Measurements from ENCODE around the gene G2E3.

The G2E3 gene

DNA sequence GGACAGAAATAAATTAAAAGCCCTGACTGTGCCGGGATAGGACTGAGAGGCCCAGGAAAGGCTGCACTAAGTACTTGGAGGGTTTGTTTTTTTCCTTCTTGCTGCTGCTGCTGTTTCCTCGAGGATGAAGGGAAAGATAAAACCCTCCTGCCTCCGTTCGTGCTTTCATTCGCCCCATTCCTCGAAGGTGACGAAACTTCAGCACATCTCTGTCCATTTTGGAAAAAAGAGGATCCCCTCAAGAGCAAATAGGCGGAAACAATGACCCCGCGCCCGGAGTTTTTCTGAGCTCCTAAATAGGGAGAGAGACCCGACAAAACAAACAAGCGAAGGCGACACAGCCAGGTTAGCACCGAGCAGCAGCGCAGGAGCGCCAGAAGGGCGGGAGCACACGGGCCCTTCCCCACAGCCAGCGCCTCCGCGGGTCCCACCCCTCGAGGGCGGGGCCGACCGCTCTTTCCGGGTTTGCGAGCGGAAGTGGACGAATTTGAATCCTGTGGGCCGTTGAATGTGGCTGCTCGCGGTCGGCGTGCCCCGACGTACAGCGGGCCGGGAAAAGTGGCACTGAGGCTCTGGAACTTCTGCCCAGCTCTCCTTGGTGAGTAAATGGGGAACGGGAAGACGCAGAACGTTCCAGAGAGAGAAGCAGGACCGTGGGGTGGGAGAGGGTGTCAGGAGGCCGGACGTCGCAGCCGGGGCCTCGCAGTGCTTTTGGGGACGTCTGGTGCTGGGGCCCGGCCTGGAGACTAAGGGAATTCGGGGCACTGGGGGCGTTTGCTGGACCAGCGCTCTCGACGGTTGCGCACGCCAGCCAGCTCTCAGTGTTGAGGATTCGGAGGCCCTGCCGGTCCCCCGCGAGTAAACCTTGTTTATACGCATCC, at the start of gene G2E3:
Gene G2E3 (plus strand): TSS at position 484 of the 881 bp plus-strand sequence. CDS start 21,922 bp downstream, outside the sequence.
- peak; percentile 88 for DNase-seq (ENCODE audit: extremely low spot score)
- TF ChIP-seq L3MBTL2 (conservative IDR thresholded peaks at IDR 0.05): peak; percentile 94
- TF ChIP-seq FOXM1 (IDR thresholded peaks at IDR 0.05; ENCODE audit: borderline replicate concordance): peak; percentile 88
- peak; percentile 63; the same call in 1 of the 2 replicates for TF ChIP-seq ELF4 (IDR thresholded peaks at IDR 0.05)
- no peak for TF ChIP-seq NFRKB (IDR thresholded peaks at IDR 0.05)
- TF ChIP-seq FOXK2 (IDR thresholded peaks at IDR 0.05): no peak
- TF ChIP-seq SUZ12 (IDR thresholded peaks at IDR 0.05): no peak
- ChIA-PET POLR2A (interaction anchor here (1.0 to 1.5 kb wide), 3 partner anchors 8 to 315 kb away, joined by 3 read pairs; no protein-coding TSS in a partner anchor), CTCF (no interaction called here)

- CTCF ChIA-PET: no interaction called here
- DNase-seq (ENCODE audit: extremely low spot score): no peak
- no peak for TF ChIP-seq BHLHE40 (IDR thresholded peaks at IDR 0.05; ENCODE audit: borderline replicate concordance)
- TF ChIP-seq HDGF (IDR thresholded peaks at IDR 0.05; ENCODE audit: borderline replicate concordance): no peak
- TF ChIP-seq, protein P1, sequence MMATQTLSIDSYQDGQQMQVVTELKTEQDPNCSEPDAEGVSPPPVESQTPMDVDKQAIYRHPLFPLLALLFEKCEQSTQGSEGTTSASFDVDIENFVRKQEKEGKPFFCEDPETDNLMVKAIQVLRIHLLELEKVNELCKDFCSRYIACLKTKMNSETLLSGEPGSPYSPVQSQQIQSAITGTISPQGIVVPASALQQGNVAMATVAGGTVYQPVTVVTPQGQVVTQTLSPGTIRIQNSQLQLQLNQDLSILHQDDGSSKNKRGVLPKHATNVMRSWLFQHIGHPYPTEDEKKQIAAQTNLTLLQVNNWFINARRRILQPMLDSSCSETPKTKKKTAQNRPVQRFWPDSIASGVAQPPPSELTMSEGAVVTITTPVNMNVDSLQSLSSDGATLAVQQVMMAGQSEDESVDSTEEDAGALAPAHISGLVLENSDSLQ (IDR thresholded peaks at IDR 0.05): no peak
- no peak for TF ChIP-seq TARDBP (IDR thresholded peaks at IDR 0.05)
- TF ChIP-seq LEF1 (IDR thresholded peaks at IDR 0.05; ENCODE audit: borderline replicate concordance): no peak
- TF ChIP-seq L3MBTL2 (conservative IDR thresholded peaks at IDR 0.05): no peak
- TF ChIP-seq ZNF384 (IDR thresholded peaks at IDR 0.05): no peak
- POLR2A ChIA-PET: no interaction called here
These were observed 41.2 kb upstream of the G2E3 start for GRCh38 chr14:30517737-30518136.

DNA sequence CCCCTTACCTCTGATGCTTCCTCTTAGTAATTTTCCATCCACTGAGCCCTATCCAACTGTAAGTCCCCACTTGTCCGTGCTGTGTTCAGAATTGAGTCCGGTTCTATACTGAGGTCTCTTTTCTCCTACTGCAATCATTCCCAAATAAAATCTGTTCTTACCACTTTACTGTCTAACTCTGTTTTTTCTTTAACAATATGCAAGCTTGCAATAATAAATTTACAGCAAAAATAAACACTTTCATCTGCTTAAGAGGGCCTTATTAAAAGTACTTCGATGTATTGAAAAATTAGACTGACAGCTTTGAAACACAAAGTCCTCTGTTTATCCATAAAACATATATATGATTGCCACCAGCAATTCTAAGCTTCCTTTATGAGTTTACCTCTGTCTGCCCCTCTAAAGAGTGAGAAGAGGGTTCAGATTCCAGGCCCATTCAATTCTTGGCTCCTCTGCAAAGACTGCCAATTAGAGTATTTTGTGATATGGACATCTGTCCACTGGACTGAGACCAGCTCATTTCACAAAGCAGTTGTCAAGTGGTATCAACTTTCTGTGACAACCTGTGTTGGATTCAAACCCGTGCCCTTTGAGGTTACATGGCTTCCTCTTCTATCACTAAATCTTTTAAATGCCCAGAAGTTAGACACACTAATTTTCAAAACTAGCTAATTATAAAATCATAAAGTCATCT, 39.9 kb upstream of the G2E3 start:
- DNase-seq (ENCODE audit: extremely low spot score): no peak
- POLR2A ChIA-PET: interaction anchor here (0.6 kb wide), 1 partner anchor 1754 kb away, joined by 3 read pairs; no protein-coding TSS in a partner anchor
- CTCF ChIA-PET: interaction anchor here (0.6 to 1.3 kb wide), 2 partner anchors 248 to 545 kb away, joined by 3 read pairs; no protein-coding TSS in a partner anchor
- TF ChIP-seq SUZ12 (IDR thresholded peaks at IDR 0.05) (no peak), NFRKB (IDR thresholded peaks at IDR 0.05) (no peak), ELF4 (IDR thresholded peaks at IDR 0.05) (no peak), ZNF384 (IDR thresholded peaks at IDR 0.05) (no peak), FOXA1 (IDR thresholded peaks at IDR 0.05) (no peak)

DNA sequence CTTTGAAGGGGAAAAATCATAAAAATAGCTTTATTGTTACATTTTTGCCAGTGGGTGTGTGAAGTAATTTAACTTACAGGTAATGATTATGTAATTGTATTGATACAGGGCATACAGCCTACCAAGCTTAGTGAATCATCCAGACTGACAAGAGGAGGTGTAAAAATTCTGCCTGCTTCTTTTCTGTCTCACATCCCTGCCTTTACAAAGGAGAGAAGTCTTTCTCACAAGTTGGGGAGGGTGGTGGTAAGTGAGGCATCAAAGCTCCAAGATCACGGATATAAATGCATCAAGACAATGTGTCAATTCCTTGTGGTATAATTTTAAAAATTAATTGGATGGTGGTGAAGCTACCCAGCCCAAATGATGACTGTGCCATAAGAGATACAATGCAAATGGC, 39.0 kb upstream of the G2E3 start:
- no peak for DNase-seq (ENCODE audit: extremely low spot score)
- CTCF ChIA-PET: interaction anchor here (1.3 kb wide), 1 partner anchor 249 kb away, joined by 3 read pairs; no protein-coding TSS in a partner anchor
- POLR2A ChIA-PET: no interaction called here
- TF ChIP-seq SUZ12 (IDR thresholded peaks at IDR 0.05) (no peak), FOXM1 (IDR thresholded peaks at IDR 0.05; ENCODE audit: borderline replicate concordance) (no peak), L3MBTL2 (conservative IDR thresholded peaks at IDR 0.05) (no peak), SP1 (IDR thresholded peaks at IDR 0.05) (no peak), ZNF384 (IDR thresholded peaks at IDR 0.05) (no peak), CTBP1 (IDR thresholded peaks at IDR 0.05; ENCODE audit: borderline replicate concordance) (no peak), BHLHE40 (IDR thresholded peaks at IDR 0.05; ENCODE audit: borderline replicate concordance) (no peak), FOXA1 (IDR thresholded peaks at IDR 0.05) (no peak), ELF4 (IDR thresholded peaks at IDR 0.05) (no peak), LEF1 (IDR thresholded peaks at IDR 0.05; ENCODE audit: borderline replicate concordance) (no peak), NFRKB (IDR thresholded peaks at IDR 0.05) (no peak), TARDBP (IDR thresholded peaks at IDR 0.05) (no peak), FOXK2 (IDR thresholded peaks at IDR 0.05) (no peak), HDGF (IDR thresholded peaks at IDR 0.05; ENCODE audit: borderline replicate concordance) (no peak)
- TF ChIP-seq, protein P1 (IDR thresholded peaks at IDR 0.05): no peak

GRCh38 chr14:30520536-30520935, 38.4 kb upstream of the G2E3 start:
- no peak for DNase-seq (ENCODE audit: extremely low spot score)
- TF ChIP-seq L3MBTL2 (conservative IDR thresholded peaks at IDR 0.05): no peak
- no peak for TF ChIP-seq ARNT (IDR thresholded peaks at IDR 0.05)
- TF ChIP-seq, protein P1 (IDR thresholded peaks at IDR 0.05): no peak
- no peak for TF ChIP-seq FOXM1 (IDR thresholded peaks at IDR 0.05; ENCODE audit: borderline replicate concordance)
- no peak for TF ChIP-seq SUZ12 (IDR thresholded peaks at IDR 0.05)
- no peak for TF ChIP-seq NFRKB (IDR thresholded peaks at IDR 0.05)
- no peak for TF ChIP-seq TARDBP (IDR thresholded peaks at IDR 0.05)
- ChIA-PET CTCF (interaction anchor here (0.7 to 1.6 kb wide), 2 partner anchors 145 to 1718 kb away, joined by 3 to 5 read pairs; no protein-coding TSS in a partner anchor), POLR2A (no interaction called here)
